HUES48 (cell line): ENCODE results near the gene VIPAS39.
"Not testable (repeated sequence)": the region's sequence is repeated elsewhere in the genome, so short reads cannot be mapped to it uniquely, and the experiment has no call there.

Experiments used
- H3K27ac ChIP-seq: one replicate; pipeline ENCODE4 v1.7.0; 2013; ENCODE audit warnings: low read depth, low read length, inconsistent platforms
- H3K27me3 ChIP-seq: 2 replicates; pipeline ENCODE4 v1.6.1; 2013; ENCODE audit warnings: mild to moderate bottlenecking, low read length; ENCODE audit not compliant: control insufficient read depth, insufficient read depth
- H3K36me3 ChIP-seq: 2 replicates; pipeline ENCODE4 v1.6.1; 2013; ENCODE audit warnings: low read length; ENCODE audit not compliant: control insufficient read depth, insufficient read depth
- H3K4me1 ChIP-seq: 2 replicates; pipeline ENCODE4 v1.6.1; 2013; ENCODE audit warnings: mild to moderate bottlenecking, low read length; ENCODE audit not compliant: control insufficient read depth, insufficient read depth
- H3K4me3 ChIP-seq: 2 replicates; pipeline ENCODE4 v1.5.1; 2013; ENCODE audit warnings: mild to moderate bottlenecking, low read depth, low read length
- H3K9ac ChIP-seq: 2 replicates; pipeline ENCODE4 v1.6.1; 2013; ENCODE audit warnings: mild to moderate bottlenecking, low read depth, low read length, moderate library complexity
- H3K9me3 ChIP-seq: 2 replicates; pipeline ENCODE4 v1.6.1; 2013; ENCODE audit warnings: low read length; ENCODE audit not compliant: control insufficient read depth, insufficient read depth

VIPAS39 gene

DNA sequence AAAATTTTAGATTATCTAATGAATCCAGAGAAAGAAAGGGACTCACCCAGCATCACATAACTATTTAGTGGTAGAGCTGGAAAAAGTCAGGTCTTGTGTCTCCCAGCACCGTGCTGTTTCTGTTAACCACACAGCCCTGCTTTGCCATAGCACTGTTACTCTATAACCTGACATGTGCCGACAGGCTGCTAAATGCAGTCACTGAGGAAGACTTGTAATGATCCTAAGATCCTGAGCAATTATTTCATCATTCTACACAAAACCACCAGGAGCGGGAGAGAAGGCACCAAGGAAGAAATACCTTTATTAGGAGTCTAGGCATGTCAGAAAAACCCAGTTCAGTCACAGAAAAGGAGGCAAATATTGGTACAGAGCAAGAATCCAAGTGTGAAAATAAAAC, 31.0 kb downstream of the VIPAS39 start:
- Histone ChIP-seq H3K27me3 (no peaks in the 10 kb centered on the region), H3K27ac (no peak overlapping the region), H3K9me3 (no peaks in the 10 kb centered on the region), H3K4me1 (0 out of 2 replicates have a peak, but pooled peaks cover 11% of the 10 kb centered on the region), H3K36me3 (peaks cover 78% of the 10 kb centered on the region), H3K4me3 (no peak overlapping the region), H3K9ac (no peak overlapping the region)

GRCh38 chr14:77424862-77425261, 32.5 kb downstream of the VIPAS39 start:
- peaks cover 69% of the 10 kb centered on the region for H3K36me3 ChIP-seq
- no peak overlapping the region for H3K4me3 ChIP-seq

GRCh38 chr14:77423423-77423822, 34.0 kb downstream of the VIPAS39 start, which contains the start of gene NOXRED1:
TSS of gene NOXRED1 (minus strand) at chr14:77423523. CDS start at chr14:77422889, 634 bp downstream.
- Histone ChIP-seq H3K27me3 (no peaks in the 10 kb centered on the region), H3K4me1 (0 out of 2 replicates have a peak, but pooled peaks cover 11% of the 10 kb centered on the region), H3K36me3 (peaks cover 55% of the 10 kb centered on the region), H3K27ac (no peak within 1 kb of the TSS), H3K9me3 (peaks cover 10% of the 10 kb centered on the region), H3K4me3 (no peak within 1 kb of the TSS), H3K9ac (no peak within 1 kb of the TSS)

More at GRCh38 chr14:77424862-77425261, 32.5 kb downstream of the VIPAS39 start:
- H3K27me3 ChIP-seq, result no peaks in the 10 kb centered on the region
- H3K4me1 ChIP-seq, result 0 out of 2 replicates have a peak, but pooled peaks cover 11% of the 10 kb centered on the region
- peaks cover 2% of the 10 kb centered on the region for H3K9me3 ChIP-seq
- H3K9ac ChIP-seq, result no peak overlapping the region
- no peak overlapping the region for H3K27ac ChIP-seq

DNA sequence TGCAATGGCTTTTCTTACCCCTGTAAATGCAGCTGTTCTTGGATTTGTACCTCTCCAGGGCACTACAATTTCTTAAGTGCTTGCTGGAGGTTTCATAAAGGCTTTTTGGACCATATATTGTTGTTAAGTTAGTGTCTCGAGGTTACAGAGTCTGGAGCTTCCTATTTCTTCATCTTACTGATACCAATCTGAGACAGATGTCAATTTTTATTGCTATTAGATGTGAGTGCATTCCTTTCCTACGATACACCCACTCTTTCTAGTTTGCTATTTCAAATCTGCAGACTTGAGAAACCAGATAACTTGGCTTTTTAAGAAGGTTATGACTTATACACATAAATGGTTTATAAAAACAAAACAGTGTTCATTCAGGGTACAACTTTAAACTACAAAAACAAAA, 36.2 kb downstream of the VIPAS39 start:
- Histone ChIP-seq H3K4me1 (0 out of 2 replicates have a peak, but pooled peaks cover 11% of the 10 kb centered on the region), H3K4me3 (no peak overlapping the region), H3K9me3 (peaks cover 12% of the 10 kb centered on the region), H3K36me3 (peaks cover 33% of the 10 kb centered on the region), H3K27me3 (no peaks in the 10 kb centered on the region), H3K27ac (no peak overlapping the region), H3K9ac (no peak overlapping the region)

DNA sequence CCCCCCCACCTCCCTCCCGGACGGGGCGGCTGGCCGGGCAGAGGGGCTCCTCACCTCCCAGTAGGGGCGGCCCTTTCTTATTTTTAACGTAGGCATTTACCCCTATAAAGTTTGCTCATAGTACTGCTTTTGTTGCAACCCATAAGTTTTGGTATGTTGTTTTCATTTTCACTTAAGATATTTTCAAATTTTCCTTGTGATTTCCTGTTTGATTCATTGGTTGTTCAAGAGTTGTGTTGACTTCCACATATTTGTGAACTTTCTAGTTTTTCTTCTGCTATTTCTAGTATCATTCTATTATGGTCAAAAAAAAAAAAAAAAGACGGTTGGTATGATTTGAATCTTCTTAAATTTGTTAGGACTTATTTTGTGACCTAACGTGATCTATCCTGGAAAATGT, 40.6 kb downstream of the VIPAS39 start:
- H3K4me1 ChIP-seq, result no peaks in the 10 kb centered on the region
- no peak overlapping the region for H3K9ac ChIP-seq
- no peak overlapping the region for H3K4me3 ChIP-seq
- no peak overlapping the region for H3K27ac ChIP-seq
- no peaks in the 10 kb centered on the region for H3K36me3 ChIP-seq
- H3K9me3 ChIP-seq, result peaks cover 12% of the 10 kb centered on the region
- H3K27me3 ChIP-seq, result no peaks in the 10 kb centered on the region

- H3K27me3 ChIP-seq, H3K36me3 ChIP-seq, H3K4me3 ChIP-seq, H3K27ac ChIP-seq, H3K9ac ChIP-seq, H3K4me1 ChIP-seq: not testable (repeated sequence)
- peaks cover 12% of the 10 kb centered on the region for H3K9me3 ChIP-seq
These were observed 41.3 kb downstream of the VIPAS39 start for GRCh38 chr14:77416098-77416497.

DNA sequence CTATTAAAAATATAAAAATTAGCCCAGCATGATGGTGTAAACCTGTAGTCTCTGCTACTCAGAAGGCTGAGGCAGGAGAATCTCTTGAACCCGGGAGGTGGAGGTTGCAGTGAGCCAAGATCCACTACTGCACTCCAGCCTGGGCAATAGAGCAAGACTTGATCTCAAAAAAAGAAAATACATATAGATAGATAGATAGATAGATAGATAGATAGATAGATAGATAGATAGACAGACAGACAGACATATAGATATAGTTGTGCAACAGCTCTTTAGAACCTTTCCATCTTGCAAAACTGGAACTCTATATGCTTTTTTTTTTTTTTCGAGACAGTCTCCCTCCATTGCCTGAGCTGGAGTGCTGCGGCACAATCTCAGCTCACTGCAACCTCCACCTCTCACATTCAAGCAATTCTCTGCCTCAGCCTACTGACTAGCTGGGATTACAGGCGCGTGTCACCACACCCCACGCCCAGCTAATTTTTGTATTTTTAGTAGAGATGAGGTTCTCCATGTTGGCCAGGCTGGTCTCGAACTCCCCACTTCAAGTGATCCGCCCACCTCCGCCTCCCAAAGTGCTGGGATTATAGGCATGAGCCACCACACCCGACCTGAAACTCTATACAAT, 41.9 kb downstream of the VIPAS39 start:
- not testable (repeated sequence) for H3K27ac ChIP-seq, H3K4me3 ChIP-seq, H3K9ac ChIP-seq, H3K27me3 ChIP-seq, H3K4me1 ChIP-seq, H3K36me3 ChIP-seq
- H3K9me3 ChIP-seq, result peaks cover 12% of the 10 kb centered on the region

- H3K9ac ChIP-seq, result no peak overlapping the region
- no peaks in the 10 kb centered on the region for H3K4me1 ChIP-seq
- H3K36me3 ChIP-seq, result no peaks in the 10 kb centered on the region
- H3K9me3 ChIP-seq, result no peaks in the 10 kb centered on the region
- H3K27ac ChIP-seq, result no peak overlapping the region
- H3K27me3 ChIP-seq, result no peaks in the 10 kb centered on the region
- H3K4me3 ChIP-seq, result no peak overlapping the region
These were observed 48.3 kb downstream of the VIPAS39 start for GRCh38 chr14:77409131-77409533.

- Histone ChIP-seq H3K36me3 (no peaks in the 10 kb centered on the region), H3K9ac (no peak overlapping the region), H3K27ac (no peak overlapping the region), H3K27me3 (no peaks in the 10 kb centered on the region), H3K4me1 (no peaks in the 10 kb centered on the region), H3K9me3 (no peaks in the 10 kb centered on the region), H3K4me3 (no peak overlapping the region)
These were observed 50.2 kb downstream of the VIPAS39 start for GRCh38 chr14:77407158-77407557.

DNA sequence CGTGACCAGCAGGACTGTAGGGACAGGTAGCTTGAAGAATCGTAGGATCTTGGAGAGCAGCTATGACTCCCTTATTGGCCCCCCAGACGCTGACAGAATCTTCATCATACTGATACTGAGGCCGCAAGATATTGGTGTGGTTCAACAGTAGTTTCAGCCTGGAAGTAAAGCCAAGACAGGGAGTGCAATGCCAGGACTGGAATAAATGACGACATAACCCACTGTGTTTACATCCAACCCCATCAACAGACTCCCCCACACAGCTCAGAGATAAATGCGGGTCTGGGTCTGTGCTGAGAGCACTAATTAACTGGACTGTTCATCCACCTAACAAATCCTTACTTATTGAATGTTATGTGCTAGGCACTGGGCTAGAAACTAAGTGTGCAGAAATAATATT, 50.7 kb downstream of the VIPAS39 start:
- H3K9me3 ChIP-seq, result no peaks in the 10 kb centered on the region
- no peak overlapping the region for H3K9ac ChIP-seq
- H3K4me3 ChIP-seq, result no peak overlapping the region

GRCh38 chr14:77406086-77406485, 51.3 kb downstream of the VIPAS39 start:
- no peak overlapping the region for H3K27ac ChIP-seq
- no peaks in the 10 kb centered on the region for H3K4me1 ChIP-seq
- H3K9ac ChIP-seq, result no peak overlapping the region
- no peaks in the 10 kb centered on the region for H3K9me3 ChIP-seq
- no peaks in the 10 kb centered on the region for H3K36me3 ChIP-seq
- no peak overlapping the region for H3K4me3 ChIP-seq
- no peaks in the 10 kb centered on the region for H3K27me3 ChIP-seq

More for the DNA sequence above, 50.7 kb downstream of the VIPAS39 start:
- Histone ChIP-seq H3K36me3 (no peaks in the 10 kb centered on the region), H3K27me3 (no peaks in the 10 kb centered on the region), H3K4me1 (no peaks in the 10 kb centered on the region), H3K27ac (no peak overlapping the region)
